Cardiac fibroblast (primary cell): ENCODE data around the gene VASH1.
A peak's percentile ranks its signal among the peaks of the same experiment; 100 is the strongest.

Experiments used
- DNase-seq, 2 donors: peaks; one replicate each; pipeline versions ENCODE4 v3.0.0 to v3.0.0-alpha.2; 2010; ENCODE audit warnings: low read depth in 2 of 2
- H3K4me3 ChIP-seq, 2 donors: replicated peaks in 1 of 2; 1 replicate in 1 of 2; 2 replicates in 1 of 2; pipeline ENCODE4 v1.5.1; 2011; ENCODE audit warnings: low read depth in 2 of 2, low read length in 2 of 2, mild to moderate bottlenecking in 2 of 2, moderate library complexity in 1 of 2
- CTCF ChIP-seq: IDR thresholded peaks from one replicate; pipeline ENCODE4 v1.5.1; 2011; ENCODE audit warnings: low read depth, mild to moderate bottlenecking, low read length, inconsistent platforms

VASH1 gene

GRCh38 chr14:76761136-76761959 is at the start of gene VASH1:
Gene VASH1, plus strand, starts transcription at chr14:76761468. Its CDS starts 1,354 bp downstream, at chr14:76762822.
- peak; percentile 73 to 78 for DNase-seq
- no peak for TF ChIP-seq CTCF
- H3K4me3 ChIP-seq: peak within 1 kb of the TSS; percentile 62 to 87

DNA sequence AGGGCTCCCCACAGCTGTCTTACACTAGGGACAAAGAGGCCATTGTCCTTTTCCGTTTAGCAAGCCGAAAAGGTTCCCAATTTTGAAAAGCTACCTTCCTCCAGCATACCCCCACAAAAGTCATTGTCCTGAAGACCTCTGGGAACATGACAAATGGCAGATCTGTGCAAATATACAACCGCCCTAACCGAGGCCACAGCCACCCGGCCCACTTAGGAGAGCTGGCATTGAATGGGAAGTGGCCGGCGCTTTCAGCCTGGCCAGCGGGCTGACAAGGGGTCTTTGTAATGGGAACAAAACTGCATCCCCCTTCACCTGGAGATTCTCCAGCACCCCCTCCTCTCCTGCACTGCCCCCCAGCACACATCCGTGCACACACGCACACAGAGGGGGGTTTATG is 48.1 kb upstream of the VASH1 start:
- no peak for TF ChIP-seq CTCF
- H3K4me3 ChIP-seq: no peak overlapping the region
- no peak for DNase-seq

DNA sequence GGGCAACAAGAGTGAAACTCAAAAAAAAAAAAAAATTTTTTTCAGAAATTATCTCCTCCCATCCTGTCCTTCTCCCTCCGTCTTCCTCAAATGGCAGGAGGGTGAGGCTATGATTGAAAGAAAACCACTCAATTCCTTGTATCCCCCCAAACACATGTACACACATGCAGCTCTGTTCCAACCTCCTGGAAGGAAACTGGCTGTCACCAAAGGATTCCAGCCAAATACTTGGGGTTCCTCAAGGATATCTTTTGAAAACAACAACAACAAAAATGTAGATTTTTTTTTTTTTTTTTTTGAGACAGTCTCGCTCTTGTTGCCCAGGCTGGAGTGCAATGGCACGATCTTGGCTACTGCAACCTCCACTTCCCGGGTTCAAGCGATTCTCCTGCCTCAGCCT is 46.8 kb upstream of the VASH1 start:
- no peak overlapping the region for H3K4me3 ChIP-seq
- no peak for TF ChIP-seq CTCF
- no peak for DNase-seq

DNA sequence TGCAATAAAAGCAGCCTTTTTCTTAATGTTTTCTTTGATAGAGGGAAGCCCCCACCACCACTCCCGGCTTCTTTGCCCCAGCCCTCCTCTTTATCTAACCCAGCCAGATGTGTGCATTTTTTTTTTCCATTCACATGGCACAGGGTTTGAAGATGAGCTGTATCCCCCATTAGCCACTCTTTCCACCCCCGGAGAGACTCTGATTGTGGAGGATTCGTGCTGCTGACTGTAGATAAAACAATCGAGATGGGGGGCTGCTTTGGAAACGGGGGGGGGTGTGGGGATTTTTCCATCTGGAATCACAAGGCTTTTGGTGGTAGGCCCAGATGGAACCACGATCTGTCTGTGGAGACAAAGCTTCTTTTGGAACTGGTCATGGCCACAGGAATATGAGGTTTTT is 46.2 kb upstream of the VASH1 start:
- DNase-seq: no peak
- no peak overlapping the region for H3K4me3 ChIP-seq
- TF ChIP-seq CTCF: no peak

- DNase-seq: peak; percentile 33 to 47
- no peak overlapping the region for H3K4me3 ChIP-seq
- TF ChIP-seq CTCF: no peak
Measured at GRCh38 chr14:76715511-76716081, 45.7 kb upstream of the VASH1 start.

GRCh38 chr14:76716285-76716684 is 45.0 kb upstream of the VASH1 start:
- TF ChIP-seq CTCF: no peak
- no peak overlapping the region for H3K4me3 ChIP-seq
- DNase-seq: no peak
